Keratinocyte (primary cell): ENCODE data around the gene ARID3A.

Experiments
- CTCF ChIP-seq, 3 experiments: IDR thresholded peaks in 1 of 3; conservative IDR thresholded peaks in 1 of 3; optimal IDR thresholded peaks in 1 of 3; 2 replicates in 2 of 3; 3 replicates in 1 of 3; pipeline versions ENCODE3 to v1.5.1; 2011; ENCODE audit warnings: low read length in 3 of 3, mild to moderate bottlenecking in 3 of 3, moderate library complexity in 2 of 3, control low read depth in 1 of 3, inconsistent platforms in 1 of 3; ENCODE audit not compliant: insufficient read depth in 2 of 3; ENCODE audit errors: extremely low read depth in 1 of 3
- EZH2 ChIP-seq: IDR thresholded peaks from one replicate; pipeline ENCODE4 v1.6.1; 2012; ENCODE audit warnings: inconsistent platforms, mild to moderate bottlenecking, low read length, moderate library complexity

DNA sequence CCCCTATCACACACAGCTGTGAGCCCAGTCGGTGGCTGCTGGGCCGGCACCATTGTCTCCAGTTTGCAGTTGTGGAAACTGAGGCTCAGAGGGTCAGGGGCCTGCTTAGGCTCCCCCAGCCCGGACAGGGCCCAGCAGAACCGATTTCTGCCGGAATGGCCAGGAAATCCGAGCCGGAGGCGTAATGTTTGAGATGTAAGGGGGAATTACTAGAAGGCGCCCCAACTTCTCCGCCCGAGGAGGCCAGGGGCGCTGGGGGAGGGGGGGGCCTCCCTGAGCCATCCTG is 7.7 kb upstream of the ARID3A start:
- TF ChIP-seq CTCF (optimal IDR thresholded peaks at IDR 0.05 in 1 of 3, IDR thresholded peaks at IDR 0.05 in 1 of 3, conservative IDR thresholded peaks at IDR 0.05 in 1 of 3; ENCODE audit: extremely low read depth in 1 of 3, insufficient read depth in 2 of 3, low read length in 3 of 3) (no peak), EZH2 (peak; percentile 95)
